ENCODE measurements around the gene CTDP1.
A peak's percentile ranks its signal among the peaks of the same experiment; 100 is the strongest.

The CTDP1 gene

DNA sequence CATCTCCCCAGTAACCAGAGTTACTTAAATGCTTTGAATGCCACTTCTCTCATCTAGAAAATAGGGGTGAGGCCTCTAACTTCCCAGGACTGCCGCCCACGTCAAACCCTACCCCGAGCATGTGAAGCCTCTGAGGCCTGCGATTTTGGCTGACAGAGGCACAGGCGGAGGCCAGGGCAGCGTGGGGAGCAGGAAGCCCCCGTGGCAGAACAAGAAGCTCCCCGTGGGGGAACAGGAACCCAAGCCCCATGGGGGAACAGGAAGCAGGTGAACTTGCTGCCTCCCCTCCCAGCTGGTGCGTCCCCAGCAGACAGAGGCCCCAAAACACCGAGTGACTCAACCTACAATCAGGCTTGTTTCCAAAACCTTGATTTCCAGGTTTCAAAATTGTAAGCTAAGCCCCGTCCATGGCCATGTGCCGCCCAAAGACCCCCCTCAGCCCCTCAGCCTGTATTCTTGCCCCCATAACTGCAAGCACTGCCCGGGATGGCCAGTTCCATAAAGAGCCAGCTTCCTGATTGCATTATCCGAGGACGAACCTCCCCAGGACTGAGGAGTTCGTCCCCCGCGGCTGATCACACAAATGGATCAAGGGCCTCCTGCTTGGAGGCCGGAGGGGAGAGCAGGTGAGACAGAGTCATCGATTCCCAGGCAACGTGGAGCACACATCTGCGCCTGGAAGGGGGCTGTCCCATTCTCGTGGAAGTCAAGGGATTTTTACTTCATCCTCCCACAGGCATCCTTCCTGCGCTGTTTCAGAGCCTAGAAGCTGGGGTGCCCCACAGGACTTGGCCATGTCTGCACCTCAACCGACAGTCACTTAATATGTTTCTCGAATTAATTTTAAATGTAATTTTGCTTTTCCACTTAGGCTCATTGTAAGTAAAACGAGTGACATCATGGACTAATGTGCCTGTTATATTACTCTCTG, 36.3 kb upstream of the CTDP1 start:
- Histone ChIP-seq H3K79me2 (ENCODE audit: insufficient read depth, low read length) (no peaks in the 10 kb centered on the region), H3K4me2 (ENCODE audit: low read length) (no peak overlapping the region), H3K9me3 (ENCODE audit: low read length) (no peaks in the 10 kb centered on the region), H3K9ac (ENCODE audit: low read length) (no peak overlapping the region), H3K4me3 (ENCODE audit: low read depth, low read length, poor library complexity, severe bottlenecking) (no peak overlapping the region), H3K4me1 (ENCODE audit: insufficient read depth, low read length, severe bottlenecking) (no peaks in the 10 kb centered on the region), H3K27me3 (ENCODE audit: insufficient read depth, low read length) (no peaks in the 10 kb centered on the region), H3K36me3 (ENCODE audit: insufficient read depth, low read length) (no peaks in the 10 kb centered on the region), H4K20me1 (ENCODE audit: insufficient read depth, low read length) (no peaks in the 10 kb centered on the region), H3F3A (ENCODE audit: insufficient read depth, low read length) (no peaks in the 10 kb centered on the region), H3K9me2 (ENCODE audit: low read depth, low read length) (no peaks in the 10 kb centered on the region), H2AFZ (ENCODE audit: low read length) (no peak overlapping the region), H3K27ac (ENCODE audit: low read depth, low read length, poor library complexity, severe bottlenecking) (no peak overlapping the region)
- TF ChIP-seq CTCF (IDR thresholded peaks at IDR 0.05; ENCODE audit: low read length) (no peak), EZH2 (IDR thresholded peaks at IDR 0.05; ENCODE audit: borderline replicate concordance, low read length) (no peak)

GRCh38 chr18:79644006-79644665, 35.5 kb upstream of the CTDP1 start:
- Histone ChIP-seq H3F3A (ENCODE audit: insufficient read depth, low read length) (no peaks in the 10 kb centered on the region), H3K9ac (ENCODE audit: low read length) (no peak overlapping the region), H3K79me2 (ENCODE audit: insufficient read depth, low read length) (no peaks in the 10 kb centered on the region), H3K4me2 (ENCODE audit: low read length) (no peak overlapping the region), H3K27ac (ENCODE audit: low read depth, low read length, poor library complexity, severe bottlenecking) (no peak overlapping the region), H3K4me1 (ENCODE audit: insufficient read depth, low read length, severe bottlenecking) (no peaks in the 10 kb centered on the region), H3K36me3 (ENCODE audit: insufficient read depth, low read length) (no peaks in the 10 kb centered on the region), H3K27me3 (ENCODE audit: insufficient read depth, low read length) (no peaks in the 10 kb centered on the region), H3K9me2 (ENCODE audit: low read depth, low read length) (no peaks in the 10 kb centered on the region), H3K9me3 (ENCODE audit: low read length) (no peaks in the 10 kb centered on the region), H2AFZ (ENCODE audit: low read length) (no peak overlapping the region), H3K4me3 (ENCODE audit: low read depth, low read length, poor library complexity, severe bottlenecking) (no peak overlapping the region), H4K20me1 (ENCODE audit: insufficient read depth, low read length) (no peaks in the 10 kb centered on the region)
- no peak for TF ChIP-seq EZH2 (IDR thresholded peaks at IDR 0.05; ENCODE audit: borderline replicate concordance, low read length)
- TF ChIP-seq CTCF (IDR thresholded peaks at IDR 0.05; ENCODE audit: low read length) = peak; percentile 94

GRCh38 chr18:79644666-79645057, 34.9 kb upstream of the CTDP1 start:
- H3K79me2 ChIP-seq (ENCODE audit: insufficient read depth, low read length) = no peaks in the 10 kb centered on the region
- H3K4me1 ChIP-seq (ENCODE audit: insufficient read depth, low read length, severe bottlenecking) = no peaks in the 10 kb centered on the region
- TF ChIP-seq EZH2 (IDR thresholded peaks at IDR 0.05; ENCODE audit: borderline replicate concordance, low read length) (no peak), CTCF (IDR thresholded peaks at IDR 0.05; ENCODE audit: low read length) (no peak)
- no peaks in the 10 kb centered on the region for H3K9me3 ChIP-seq (ENCODE audit: low read length)
- H3K9ac ChIP-seq (ENCODE audit: low read length) = no peak overlapping the region
- no peak overlapping the region for H3K4me2 ChIP-seq (ENCODE audit: low read length)
- H3K36me3 ChIP-seq (ENCODE audit: insufficient read depth, low read length) = no peaks in the 10 kb centered on the region
- H3K27ac ChIP-seq (ENCODE audit: low read depth, low read length, poor library complexity, severe bottlenecking) = no peak overlapping the region
- H4K20me1 ChIP-seq (ENCODE audit: insufficient read depth, low read length) = no peaks in the 10 kb centered on the region
- no peak overlapping the region for H3K4me3 ChIP-seq (ENCODE audit: low read depth, low read length, poor library complexity, severe bottlenecking)
- no peak overlapping the region for H2AFZ ChIP-seq (ENCODE audit: low read length)
- H3F3A ChIP-seq (ENCODE audit: insufficient read depth, low read length) = no peaks in the 10 kb centered on the region
- H3K9me2 ChIP-seq (ENCODE audit: low read depth, low read length) = no peaks in the 10 kb centered on the region
- no peaks in the 10 kb centered on the region for H3K27me3 ChIP-seq (ENCODE audit: insufficient read depth, low read length)

All from OCI-LY1 (cell line).